NCI-H2227 treated with DMSO at 0.1 percent for 48 hours (cell line): ENCODE results near the gene RNF115.
"Not testable (repeated sequence)": the region's sequence is repeated elsewhere in the genome, so short reads cannot be mapped to it uniquely, and the experiment has no call there.

Experiments used
- DNase-seq: peaks from one replicate; lab custom pipeline; 2025; lab: John Stamatoyannopoulos, UW

RNF115 gene

GRCh38 chr1:145823565-145824498, at the start of gene RNF115, which contains the start of gene POLR3C:
RNF115 (minus strand) TSS chr1:145824095; CDS start chr1:145823873, 222 bp downstream.
POLR3C (plus strand) TSS chr1:145824200; CDS start chr1:145825777, 1,577 bp downstream.
- DNase-seq, result peak; percentile 97

GRCh38 chr1:145871994-145872924, 48.4 kb upstream of the RNF115 start:
- no peak for DNase-seq

GRCh38 chr1:145868232-145868631, 44.3 kb upstream of the RNF115 start:
- DNase-seq, result no peak

GRCh38 chr1:145863282-145864018, 39.6 kb upstream of the RNF115 start:
- DNase-seq, result no peak

- DNase-seq, result peak; percentile 85
Measured at GRCh38 chr1:145859491-145860023, 35.7 kb upstream of the RNF115 start.

- peak; percentile 93 for DNase-seq
Measured at GRCh38 chr1:145858901-145859490, 35.1 kb upstream of the RNF115 start, which contains the start of gene PIAS3. PIAS3 (minus strand) TSS chr1:145859081; CDS start chr1:145858990, 91 bp downstream.

GRCh38 chr1:145858238-145858900, 34.5 kb upstream of the RNF115 start:
- peak; percentile 88 for DNase-seq

GRCh38 chr1:145857170-145857569, 33.3 kb upstream of the RNF115 start:
- DNase-seq, result no peak

- DNase-seq, result no peak
Measured at GRCh38 chr1:145855426-145855948, 31.6 kb upstream of the RNF115 start.

GRCh38 chr1:145849356-145850160, 25.7 kb upstream of the RNF115 start:
- DNase-seq, result no peak

- DNase-seq, result no peak
Measured at GRCh38 chr1:145847827-145848226, 23.9 kb upstream of the RNF115 start.

GRCh38 chr1:145846201-145846612, 22.3 kb upstream of the RNF115 start:
- DNase-seq, result peak; percentile 35

- peak; percentile 75 for DNase-seq
Measured at GRCh38 chr1:145845514-145846161, 21.7 kb upstream of the RNF115 start, which contains the start of gene NUDT17. NUDT17 (plus strand) TSS chr1:145845630; CDS start chr1:145845641, 11 bp downstream.

GRCh38 chr1:145845144-145845513, 21.2 kb upstream of the RNF115 start:
- DNase-seq, result no peak

- no peak for DNase-seq
Measured at GRCh38 chr1:145843031-145843430, 19.1 kb upstream of the RNF115 start.

- no peak for DNase-seq
Measured at GRCh38 chr1:145837656-145838055, 13.8 kb upstream of the RNF115 start.

GRCh38 chr1:145830810-145831209, 6.9 kb upstream of the RNF115 start:
- not testable (repeated sequence) for DNase-seq

GRCh38 chr1:145828367-145829026, 4.6 kb upstream of the RNF115 start:
- DNase-seq, result no peak
